Sigmoid colon (tissue), 4 donors: ENCODE results near the gene ZP2.

Experiments used
- POLR2A ChIP-seq, 2 donors: fragments of 450-650 bp; IDR thresholded peaks; one replicate each; pipeline ENCODE4 v1.6.1; 2016; ENCODE audit warnings: antibody characterized with exemption in 2 of 2, mild to moderate bottlenecking in 2 of 2, moderate library complexity in 2 of 2
- POLR2AphosphoS5 ChIP-seq, 4 donors: sonication (generic); formaldehyde crosslinking; IDR thresholded peaks; one replicate each; pipeline ENCODE4 v1.6.1; 2017; ENCODE audit warnings: antibody characterized with exemption in 4 of 4
- TF ChIP-seq, protein P1 (sequence below), 4 experiments: fragments of 450-650 bp in 3 of 4; fragments of 200-600 bp in 1 of 4; IDR thresholded peaks; one replicate each; pipeline ENCODE4 v1.5.1; 2016 to 2019; ENCODE audit warnings: antibody characterized with exemption in 4 of 4, mild to moderate bottlenecking in 3 of 4, moderate library complexity in 2 of 4

DNA sequence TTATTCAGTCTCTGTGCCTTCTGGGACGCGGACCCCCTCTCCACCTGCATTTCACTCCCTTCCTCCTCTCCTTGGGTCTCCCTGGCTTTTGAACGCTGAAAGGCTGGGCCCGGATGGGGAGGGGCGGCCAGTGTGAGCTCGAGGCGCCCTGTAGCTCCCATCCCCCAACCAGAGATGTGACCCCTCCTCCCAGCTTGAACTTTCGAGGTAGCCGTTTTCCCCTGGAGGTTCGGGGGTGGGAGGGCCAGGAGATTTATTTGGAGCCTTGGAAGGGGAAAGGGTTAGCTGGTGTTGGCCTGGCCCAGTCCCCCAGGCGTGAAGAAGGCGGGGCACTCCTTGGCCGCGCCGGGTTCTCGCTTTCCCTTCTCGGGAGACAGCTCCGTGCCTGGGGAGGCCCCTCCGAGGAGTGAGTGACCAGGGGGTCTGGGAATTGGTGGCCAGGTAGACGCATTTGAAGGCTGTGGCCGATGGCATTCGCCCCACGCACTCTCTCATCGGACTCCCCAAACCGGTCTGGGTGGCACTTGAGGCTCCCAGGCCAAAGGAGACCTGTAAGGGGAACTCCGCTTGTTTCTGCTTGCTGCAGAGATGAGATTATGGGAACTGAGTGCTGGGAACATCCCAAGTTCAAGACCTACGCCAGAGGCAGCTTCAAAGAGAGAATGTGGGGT lies 52.0 kb downstream of the ZP2 start:
- TF ChIP-seq POLR2A (IDR thresholded peaks at IDR 0.05): no peak
- TF ChIP-seq, protein P1, sequence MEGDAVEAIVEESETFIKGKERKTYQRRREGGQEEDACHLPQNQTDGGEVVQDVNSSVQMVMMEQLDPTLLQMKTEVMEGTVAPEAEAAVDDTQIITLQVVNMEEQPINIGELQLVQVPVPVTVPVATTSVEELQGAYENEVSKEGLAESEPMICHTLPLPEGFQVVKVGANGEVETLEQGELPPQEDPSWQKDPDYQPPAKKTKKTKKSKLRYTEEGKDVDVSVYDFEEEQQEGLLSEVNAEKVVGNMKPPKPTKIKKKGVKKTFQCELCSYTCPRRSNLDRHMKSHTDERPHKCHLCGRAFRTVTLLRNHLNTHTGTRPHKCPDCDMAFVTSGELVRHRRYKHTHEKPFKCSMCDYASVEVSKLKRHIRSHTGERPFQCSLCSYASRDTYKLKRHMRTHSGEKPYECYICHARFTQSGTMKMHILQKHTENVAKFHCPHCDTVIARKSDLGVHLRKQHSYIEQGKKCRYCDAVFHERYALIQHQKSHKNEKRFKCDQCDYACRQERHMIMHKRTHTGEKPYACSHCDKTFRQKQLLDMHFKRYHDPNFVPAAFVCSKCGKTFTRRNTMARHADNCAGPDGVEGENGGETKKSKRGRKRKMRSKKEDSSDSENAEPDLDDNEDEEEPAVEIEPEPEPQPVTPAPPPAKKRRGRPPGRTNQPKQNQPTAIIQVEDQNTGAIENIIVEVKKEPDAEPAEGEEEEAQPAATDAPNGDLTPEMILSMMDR (IDR thresholded peaks at IDR 0.05): no peak
- TF ChIP-seq POLR2AphosphoS5 (IDR thresholded peaks at IDR 0.05): peak in 1 of 4 donors; percentile 9
